Measurements from ENCODE around the gene LDLRAD4. TPM values are rescaled to one million over a fixed set of nuclear protein-coding genes. Genes with fewer than 3 reads are reported as not detected.

LDLRAD4 gene
- total RNA-seq, 1 experiment from 2014 or later, result 3.6 TPM

- CTCF ChIA-PET, result no interaction called here
- intact Hi-C loops (cut with micrococcal nuclease; ENCODE audit: unreplicated experiment), result no loop called here
- no peak for TF ChIP-seq CTCF (conservative IDR thresholded peaks at IDR 0.05; ENCODE audit: low read depth, low read length)
- TF ChIP-seq EZH2 (IDR thresholded peaks at IDR 0.05; ENCODE audit: borderline replicate concordance, low read depth, low read length, poor library complexity, severe bottlenecking), result no peak
- Histone ChIP-seq H3K27ac (ENCODE audit: low read depth, low read length, poor library complexity, severe bottlenecking) (no peak overlapping the region), H3K4me1 (ENCODE audit: insufficient read depth, low read length, poor library complexity, severe bottlenecking) (no peaks in the 10 kb centered on the region), H3K27me3 (replicated peaks; ENCODE audit: insufficient read depth, low read depth, low read length, poor library complexity) (no peaks in the 10 kb centered on the region), H3K36me3 (ENCODE audit: insufficient read depth, low read length, poor library complexity, severe bottlenecking) (no peaks in the 10 kb centered on the region), H3K9me3 (ENCODE audit: low read depth, low read length, poor library complexity, severe bottlenecking) (no peaks in the 10 kb centered on the region), H3K4me3 (ENCODE audit: low read depth, low read length, poor library complexity, severe bottlenecking) (no peak overlapping the region)
- POLR2A ChIA-PET (ENCODE audit: low non-redundant PET), result no interaction called here
- BruUV-seq (replicated peaks), result no TSS peak
- DNase-seq (ENCODE audit: low spot score), result no peak
Measured at GRCh38 chr18:13286456-13287125, 68.0 kb downstream of the LDLRAD4 start.

GRCh38 chr18:13287372-13287771, 68.8 kb downstream of the LDLRAD4 start:
- TF ChIP-seq CTCF (conservative IDR thresholded peaks at IDR 0.05; ENCODE audit: low read depth, low read length) (peak; percentile 17; the same call in 1 of the 2 replicates), EZH2 (IDR thresholded peaks at IDR 0.05; ENCODE audit: borderline replicate concordance, low read depth, low read length, poor library complexity, severe bottlenecking) (no peak)
- intact Hi-C loops (cut with micrococcal nuclease; ENCODE audit: unreplicated experiment), result no loop called here
- DNase-seq (ENCODE audit: low spot score), result no peak
- no peak overlapping the region for H3K27ac ChIP-seq (ENCODE audit: low read depth, low read length, poor library complexity, severe bottlenecking)
- H3K9me3 ChIP-seq (ENCODE audit: low read depth, low read length, poor library complexity, severe bottlenecking), result no peaks in the 10 kb centered on the region
- H3K4me1 ChIP-seq (ENCODE audit: insufficient read depth, low read length, poor library complexity, severe bottlenecking), result no peaks in the 10 kb centered on the region
- no peak overlapping the region for H3K4me3 ChIP-seq (ENCODE audit: low read depth, low read length, poor library complexity, severe bottlenecking)
- POLR2A ChIA-PET (ENCODE audit: low non-redundant PET), result no interaction called here
- no peaks in the 10 kb centered on the region for H3K27me3 ChIP-seq (replicated peaks; ENCODE audit: insufficient read depth, low read depth, low read length, poor library complexity)
- BruUV-seq (replicated peaks), result no TSS peak
- CTCF ChIA-PET, result no interaction called here
- no peaks in the 10 kb centered on the region for H3K36me3 ChIP-seq (ENCODE audit: insufficient read depth, low read length, poor library complexity, severe bottlenecking)

GRCh38 chr18:13288509-13289133, 70.1 kb downstream of the LDLRAD4 start:
- TF ChIP-seq CTCF (conservative IDR thresholded peaks at IDR 0.05; ENCODE audit: low read depth, low read length) (no peak), EZH2 (IDR thresholded peaks at IDR 0.05; ENCODE audit: borderline replicate concordance, low read depth, low read length, poor library complexity, severe bottlenecking) (no peak)
- Histone ChIP-seq H3K36me3 (ENCODE audit: insufficient read depth, low read length, poor library complexity, severe bottlenecking) (no peaks in the 10 kb centered on the region), H3K4me1 (ENCODE audit: insufficient read depth, low read length, poor library complexity, severe bottlenecking) (no peaks in the 10 kb centered on the region), H3K27me3 (replicated peaks; ENCODE audit: insufficient read depth, low read depth, low read length, poor library complexity) (no peaks in the 10 kb centered on the region), H3K9me3 (ENCODE audit: low read depth, low read length, poor library complexity, severe bottlenecking) (no peaks in the 10 kb centered on the region), H3K4me3 (ENCODE audit: low read depth, low read length, poor library complexity, severe bottlenecking) (no peak overlapping the region), H3K27ac (ENCODE audit: low read depth, low read length, poor library complexity, severe bottlenecking) (no peak overlapping the region)
- DNase-seq (ENCODE audit: low spot score), result no peak
- BruUV-seq (replicated peaks), result no TSS peak
- intact Hi-C loops (cut with micrococcal nuclease; ENCODE audit: unreplicated experiment), result no loop called here
- ChIA-PET POLR2A (ENCODE audit: low non-redundant PET) (no interaction called here), CTCF (no interaction called here)

Measured in A673 (cell line).